ENCODE data around the gene KCNT2.

Gene KCNT2

DNA sequence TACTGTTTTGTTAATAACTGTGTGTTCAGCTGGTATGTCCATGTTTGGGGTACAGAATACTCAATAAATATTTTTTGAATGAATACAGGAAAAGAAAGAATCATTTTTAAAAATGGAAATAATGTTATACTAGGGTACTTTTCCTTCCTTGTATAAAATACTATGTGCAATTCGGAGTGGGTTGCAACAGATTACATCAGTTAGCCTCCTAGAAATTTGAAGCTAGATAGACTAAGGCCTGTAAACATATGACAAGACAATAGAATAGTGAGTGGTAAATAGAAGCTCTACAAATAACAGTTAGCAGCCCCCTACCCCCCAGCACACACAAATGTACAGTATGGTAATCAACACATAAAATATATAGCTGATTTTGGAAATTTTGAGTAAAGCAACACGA lies 195.9 kb downstream of the KCNT2 start:
- no peaks in the 10 kb centered on the region for H3K36me3 ChIP-seq (replicated peaks; ENCODE audit: insufficient read depth, low read length)
- H3K9ac ChIP-seq (ENCODE audit: low read length), result no peak overlapping the region
- H4K20me1 ChIP-seq (ENCODE audit: insufficient read depth, low read length), result no peaks in the 10 kb centered on the region
- no peaks in the 10 kb centered on the region for H3K9me3 ChIP-seq (replicated peaks; ENCODE audit: insufficient read depth, low read length)
- no peak for DNase-seq
- no peak overlapping the region for H3K4me2 ChIP-seq (ENCODE audit: low read depth, low read length)
- H3K9me2 ChIP-seq (replicated peaks; ENCODE audit: insufficient read depth, low read length), result no peaks in the 10 kb centered on the region
- H3F3A ChIP-seq (ENCODE audit: insufficient read depth, low read length), result no peaks in the 10 kb centered on the region
- no peaks in the 10 kb centered on the region for H3K4me1 ChIP-seq (ENCODE audit: low read length)
- no peak overlapping the region for H3K27ac ChIP-seq (ENCODE audit: low read length)
- H2AFZ ChIP-seq (ENCODE audit: low read length), result no peak overlapping the region
- H3K27me3 ChIP-seq (replicated peaks; ENCODE audit: insufficient read depth, low read length), result no peaks in the 10 kb centered on the region
- TF ChIP-seq, protein P1, sequence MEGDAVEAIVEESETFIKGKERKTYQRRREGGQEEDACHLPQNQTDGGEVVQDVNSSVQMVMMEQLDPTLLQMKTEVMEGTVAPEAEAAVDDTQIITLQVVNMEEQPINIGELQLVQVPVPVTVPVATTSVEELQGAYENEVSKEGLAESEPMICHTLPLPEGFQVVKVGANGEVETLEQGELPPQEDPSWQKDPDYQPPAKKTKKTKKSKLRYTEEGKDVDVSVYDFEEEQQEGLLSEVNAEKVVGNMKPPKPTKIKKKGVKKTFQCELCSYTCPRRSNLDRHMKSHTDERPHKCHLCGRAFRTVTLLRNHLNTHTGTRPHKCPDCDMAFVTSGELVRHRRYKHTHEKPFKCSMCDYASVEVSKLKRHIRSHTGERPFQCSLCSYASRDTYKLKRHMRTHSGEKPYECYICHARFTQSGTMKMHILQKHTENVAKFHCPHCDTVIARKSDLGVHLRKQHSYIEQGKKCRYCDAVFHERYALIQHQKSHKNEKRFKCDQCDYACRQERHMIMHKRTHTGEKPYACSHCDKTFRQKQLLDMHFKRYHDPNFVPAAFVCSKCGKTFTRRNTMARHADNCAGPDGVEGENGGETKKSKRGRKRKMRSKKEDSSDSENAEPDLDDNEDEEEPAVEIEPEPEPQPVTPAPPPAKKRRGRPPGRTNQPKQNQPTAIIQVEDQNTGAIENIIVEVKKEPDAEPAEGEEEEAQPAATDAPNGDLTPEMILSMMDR (IDR thresholded peaks at IDR 0.05; ENCODE audit: low read length), result no peak
- TF ChIP-seq EZH2phosphoT487 (IDR thresholded peaks at IDR 0.05; ENCODE audit: low read length), result no peak
- no peak for TF ChIP-seq EZH2 (optimal IDR thresholded peaks at IDR 0.05; ENCODE audit: low read depth, low read length)
- no peaks in the 10 kb centered on the region for H3K79me2 ChIP-seq (ENCODE audit: low read length)
- no peak overlapping the region for H3K4me3 ChIP-seq (ENCODE audit: low read length)

DNA sequence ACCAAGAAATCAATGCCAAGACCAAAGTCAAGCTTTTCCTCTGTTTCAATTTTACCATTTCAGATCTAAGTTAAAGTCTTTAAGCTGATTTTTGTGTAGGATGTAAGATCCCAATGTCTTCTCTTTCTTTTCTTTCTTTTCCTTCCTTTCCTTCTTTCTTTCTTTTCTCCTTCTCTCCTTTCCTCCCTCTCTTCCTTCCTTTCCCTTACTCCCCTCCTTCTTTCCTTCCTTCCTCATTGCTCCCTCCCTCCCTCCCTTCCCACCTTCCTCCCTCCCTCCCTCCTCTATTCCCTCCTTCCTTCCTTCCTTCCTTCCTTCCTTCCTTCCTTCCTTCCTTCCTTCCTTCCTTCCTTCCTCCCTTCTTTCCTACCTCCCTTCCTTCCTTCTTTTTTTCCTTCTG lies 197.5 kb downstream of the KCNT2 start:
- no peaks in the 10 kb centered on the region for H3K4me1 ChIP-seq (ENCODE audit: low read length)
- no peaks in the 10 kb centered on the region for H3K27me3 ChIP-seq (replicated peaks; ENCODE audit: insufficient read depth, low read length)
- TF ChIP-seq, protein P1 (IDR thresholded peaks at IDR 0.05; ENCODE audit: low read length), result no peak
- TF ChIP-seq EZH2 (optimal IDR thresholded peaks at IDR 0.05; ENCODE audit: low read depth, low read length), result no peak
- TF ChIP-seq EZH2phosphoT487 (IDR thresholded peaks at IDR 0.05; ENCODE audit: low read length), result no peak
- no peaks in the 10 kb centered on the region for H3K9me2 ChIP-seq (replicated peaks; ENCODE audit: insufficient read depth, low read length)
- no peak overlapping the region for H3K4me3 ChIP-seq (ENCODE audit: low read length)
- no peaks in the 10 kb centered on the region for H3K36me3 ChIP-seq (replicated peaks; ENCODE audit: insufficient read depth, low read length)
- H3K79me2 ChIP-seq (ENCODE audit: low read length), result no peaks in the 10 kb centered on the region
- no peak for DNase-seq
- H3K9ac ChIP-seq (ENCODE audit: low read length), result no peak overlapping the region
- H3K4me2 ChIP-seq (ENCODE audit: low read depth, low read length), result no peak overlapping the region
- H3F3A ChIP-seq (ENCODE audit: insufficient read depth, low read length), result no peaks in the 10 kb centered on the region
- H2AFZ ChIP-seq (ENCODE audit: low read length), result no peak overlapping the region
- H3K27ac ChIP-seq (ENCODE audit: low read length), result no peak overlapping the region
- H4K20me1 ChIP-seq (ENCODE audit: insufficient read depth, low read length), result no peaks in the 10 kb centered on the region
- no peaks in the 10 kb centered on the region for H3K9me3 ChIP-seq (replicated peaks; ENCODE audit: insufficient read depth, low read length)

DNA sequence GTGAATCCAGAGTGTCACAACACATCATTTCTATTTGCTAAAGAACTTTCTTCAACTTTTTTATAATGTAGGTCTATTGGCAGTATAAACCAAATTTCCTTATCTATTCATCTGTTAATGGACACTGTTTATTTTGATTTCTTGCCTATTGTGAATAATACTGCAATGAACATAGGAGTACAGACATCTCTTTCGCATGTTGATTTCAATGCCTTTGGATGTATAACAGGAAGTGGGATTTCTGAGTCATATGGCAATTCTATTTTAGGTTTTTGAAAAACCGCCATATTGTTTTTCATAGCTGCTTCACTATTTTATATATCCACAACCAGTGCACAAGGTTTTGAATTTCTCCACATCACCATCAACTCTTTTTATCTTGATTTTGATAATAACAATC lies 198.7 kb downstream of the KCNT2 start:
- no peaks in the 10 kb centered on the region for H4K20me1 ChIP-seq (ENCODE audit: insufficient read depth, low read length)
- H3K9me2 ChIP-seq (replicated peaks; ENCODE audit: insufficient read depth, low read length), result no peaks in the 10 kb centered on the region
- H3F3A ChIP-seq (ENCODE audit: insufficient read depth, low read length), result no peaks in the 10 kb centered on the region
- H3K4me2 ChIP-seq (ENCODE audit: low read depth, low read length), result no peak overlapping the region
- no peak overlapping the region for H3K27ac ChIP-seq (ENCODE audit: low read length)
- no peaks in the 10 kb centered on the region for H3K4me1 ChIP-seq (ENCODE audit: low read length)
- no peak for DNase-seq
- no peak overlapping the region for H3K9ac ChIP-seq (ENCODE audit: low read length)
- no peaks in the 10 kb centered on the region for H3K9me3 ChIP-seq (replicated peaks; ENCODE audit: insufficient read depth, low read length)
- no peaks in the 10 kb centered on the region for H3K36me3 ChIP-seq (replicated peaks; ENCODE audit: insufficient read depth, low read length)
- H2AFZ ChIP-seq (ENCODE audit: low read length), result no peak overlapping the region
- H3K27me3 ChIP-seq (replicated peaks; ENCODE audit: insufficient read depth, low read length), result no peaks in the 10 kb centered on the region
- TF ChIP-seq, protein P1 (IDR thresholded peaks at IDR 0.05; ENCODE audit: low read length), result no peak
- no peak for TF ChIP-seq EZH2phosphoT487 (IDR thresholded peaks at IDR 0.05; ENCODE audit: low read length)
- no peak for TF ChIP-seq EZH2 (optimal IDR thresholded peaks at IDR 0.05; ENCODE audit: low read depth, low read length)
- no peaks in the 10 kb centered on the region for H3K79me2 ChIP-seq (ENCODE audit: low read length)
- H3K4me3 ChIP-seq (ENCODE audit: low read length), result no peak overlapping the region
